ENCODE results near the gene ATP6V0A1. TPM values are rescaled to one million over a fixed set of nuclear protein-coding genes. Genes with fewer than 3 reads are reported as not detected.
"Not testable (repeated sequence)": the region's sequence is repeated elsewhere in the genome, so short reads cannot be mapped to it uniquely, and the experiment has no call there.

The ATP6V0A1 gene
- total and polyA plus RNA-seq, 2 of the 4 experiments (the other 2 are of a cell fraction): 18.8 to 34.0 TPM

DNA sequence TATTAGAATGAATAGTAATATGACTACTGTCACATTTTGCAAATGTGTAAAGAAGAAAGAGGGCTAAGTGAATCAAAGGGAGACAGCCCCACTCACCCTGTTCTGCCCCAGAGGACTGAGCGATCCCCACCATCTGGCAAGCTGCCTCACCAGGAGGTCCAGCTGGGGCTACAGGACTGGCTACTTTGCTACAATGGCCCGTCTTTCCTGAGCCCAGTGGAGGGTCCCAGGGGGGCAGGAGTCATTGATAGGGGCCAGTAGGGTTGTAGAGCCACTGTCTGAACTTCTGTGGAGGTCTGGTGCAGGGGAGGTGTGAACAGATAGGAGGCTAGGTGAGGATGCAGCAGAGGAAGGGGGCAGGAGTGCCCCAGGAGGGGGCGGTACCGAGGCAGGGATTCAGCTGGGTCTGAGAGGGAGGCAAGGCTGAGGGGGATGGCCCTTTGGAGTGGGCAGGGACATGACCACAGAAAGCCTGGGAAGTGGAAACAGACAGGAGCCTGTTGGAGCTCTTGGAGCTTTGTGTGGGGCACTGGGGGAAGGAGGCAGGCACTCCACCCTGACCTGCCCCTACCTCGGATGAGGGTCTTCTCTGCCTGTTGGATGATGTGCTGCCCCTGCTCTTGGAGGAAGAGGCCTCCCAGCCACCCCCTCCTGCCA, 97.4 kb downstream of the ATP6V0A1 start:
- POLR2A ChIA-PET (ENCODE audit: unreplicated experiment); CTCF ChIA-PET: not testable (repeated sequence)

More for the DNA sequence above, 97.4 kb downstream of the ATP6V0A1 start:
- H3K27ac ChIP-seq (ENCODE audit: insufficient read depth, low read length); H2BK20ac ChIP-seq (ENCODE audit: low read depth, low read length); H3K9ac ChIP-seq (ENCODE audit: low read depth, low read length); H3K9me1 ChIP-seq (ENCODE audit: insufficient read depth, low read length); H3K56ac ChIP-seq (ENCODE audit: extremely low read depth, insufficient read depth, low read length); H3K4ac ChIP-seq (ENCODE audit: low read depth, low read length); DNase-seq; H3K36me3 ChIP-seq (ENCODE audit: control insufficient read depth, insufficient read depth, low read length); in situ Hi-C loops (cut with MboI; ENCODE audit: low sequenced_read_pairs); H4K8ac ChIP-seq (ENCODE audit: low read depth in 2 of 2, low read length in 2 of 2); H4K91ac ChIP-seq (ENCODE audit: insufficient read depth, low read depth, low read length); H3K4me2 ChIP-seq (ENCODE audit: low read depth, low read length); H2BK15ac ChIP-seq (ENCODE audit: low read depth, low read length); H3K14ac ChIP-seq (replicated peaks; ENCODE audit: low read depth, low read length); H4K5ac ChIP-seq (ENCODE audit: low read depth, low read length); H3K23ac ChIP-seq (ENCODE audit: low read depth, low read length); H4K20me1 ChIP-seq (ENCODE audit: insufficient read depth, low read length); H3K9me3 ChIP-seq (ENCODE audit: control insufficient read depth, insufficient read depth, low read length); H2BK120ac ChIP-seq (ENCODE audit: low read depth, low read length); intact Hi-C loops (cut with micrococcal nuclease); BruUV-seq (replicated peaks); H3K18ac ChIP-seq (ENCODE audit: low read depth, low read length); H2AK9ac ChIP-seq (replicated peaks; ENCODE audit: low read depth, low read length, poor library complexity); H2AFZ ChIP-seq (replicated peaks; ENCODE audit: low read length, poor library complexity); H2BK5ac ChIP-seq (ENCODE audit: low read depth, low read length, poor library complexity, severe bottlenecking); H2AK5ac ChIP-seq (ENCODE audit: low read depth, low read length); H3K4me3 ChIP-seq (ENCODE audit: insufficient read depth, low read depth, low read length); dilution Hi-C loops (cut with HindIII; ENCODE audit: low sequenced_read_pairs, unreplicated experiment); H3K4me1 ChIP-seq (ENCODE audit: control insufficient read depth, insufficient read depth, low read length); H3K27me3 ChIP-seq (ENCODE audit: control insufficient read depth, insufficient read depth, low read length): not testable (repeated sequence)
- WGBS, 2 experiments (ENCODE audit: extremely low coverage in 2 of 2, insufficient read length in 1 of 2): no CpG with 5 or more reads among the region's 5 CpGs
- ATAC-seq (ENCODE audit: low read depth): peak; percentile 22; the same call in 1 of the 2 replicates
- TF ChIP-seq, protein P1, sequence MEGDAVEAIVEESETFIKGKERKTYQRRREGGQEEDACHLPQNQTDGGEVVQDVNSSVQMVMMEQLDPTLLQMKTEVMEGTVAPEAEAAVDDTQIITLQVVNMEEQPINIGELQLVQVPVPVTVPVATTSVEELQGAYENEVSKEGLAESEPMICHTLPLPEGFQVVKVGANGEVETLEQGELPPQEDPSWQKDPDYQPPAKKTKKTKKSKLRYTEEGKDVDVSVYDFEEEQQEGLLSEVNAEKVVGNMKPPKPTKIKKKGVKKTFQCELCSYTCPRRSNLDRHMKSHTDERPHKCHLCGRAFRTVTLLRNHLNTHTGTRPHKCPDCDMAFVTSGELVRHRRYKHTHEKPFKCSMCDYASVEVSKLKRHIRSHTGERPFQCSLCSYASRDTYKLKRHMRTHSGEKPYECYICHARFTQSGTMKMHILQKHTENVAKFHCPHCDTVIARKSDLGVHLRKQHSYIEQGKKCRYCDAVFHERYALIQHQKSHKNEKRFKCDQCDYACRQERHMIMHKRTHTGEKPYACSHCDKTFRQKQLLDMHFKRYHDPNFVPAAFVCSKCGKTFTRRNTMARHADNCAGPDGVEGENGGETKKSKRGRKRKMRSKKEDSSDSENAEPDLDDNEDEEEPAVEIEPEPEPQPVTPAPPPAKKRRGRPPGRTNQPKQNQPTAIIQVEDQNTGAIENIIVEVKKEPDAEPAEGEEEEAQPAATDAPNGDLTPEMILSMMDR (conservative IDR thresholded peaks at IDR 0.05; ENCODE audit: low read depth, low read length): 0 out of 2 replicates have a peak, but pooled peaks have one; percentile 8
- peaks cover 12 to 42% of the 10 kb centered on the region in 2 experiments for H3K79me1 ChIP-seq (ENCODE audit: low read depth in 1 of 2, low read length in 2 of 2)

All from IMR-90 (cell line).